GM12891 (cell line): ENCODE data around the gene OTOF.

Experiments
- PAX5 ChIP-seq: IDR thresholded peaks from 2 replicates; pipeline ENCODE4 v1.6.1; 2011; ENCODE audit warnings: low read length, moderate library complexity, mild to moderate bottlenecking; ENCODE audit not compliant: insufficient read depth, severe bottlenecking
- POLR2A ChIP-seq: IDR thresholded peaks from 2 replicates; pipeline ENCODE4 v1.6.1; 2011; ENCODE audit warnings: low read depth, low read length, control low read depth
- POLR2AphosphoS5 ChIP-seq: IDR thresholded peaks from 2 replicates; pipeline ENCODE4 v1.6.1; 2011; ENCODE audit warnings: low read depth, low read length, control low read depth
- SPI1 ChIP-seq: IDR thresholded peaks from 2 replicates; pipeline ENCODE4 v1.6.1; 2011; ENCODE audit warnings: low read depth, low read length, control low read depth

- no peak for TF ChIP-seq POLR2AphosphoS5
- no peak for TF ChIP-seq POLR2A
- no peak for TF ChIP-seq PAX5
- TF ChIP-seq SPI1: no peak
Observed at GRCh38 chr2:26438526-26438925, 39.4 kb downstream of the OTOF start.
